GM18907 (cell line): ENCODE data around the gene DCUN1D3.
"Not testable (repeated sequence)": the region's sequence is repeated elsewhere in the genome, so short reads cannot be mapped to it uniquely, and the experiment has no call there.

ENCODE experiments used
- ATAC-seq: cut with Tn5 transposase; IDR thresholded peaks from one replicate; pipeline ENCODE4 v1.9.1; 2021; ENCODE audit warnings: mild to moderate bottlenecking, moderate library complexity; ENCODE audit not compliant: unreplicated experiment

Gene DCUN1D3

GRCh38 chr16:20866145-20866772, 33.9 kb downstream of the DCUN1D3 start:
- ATAC-seq, result peak; percentile 10

DNA sequence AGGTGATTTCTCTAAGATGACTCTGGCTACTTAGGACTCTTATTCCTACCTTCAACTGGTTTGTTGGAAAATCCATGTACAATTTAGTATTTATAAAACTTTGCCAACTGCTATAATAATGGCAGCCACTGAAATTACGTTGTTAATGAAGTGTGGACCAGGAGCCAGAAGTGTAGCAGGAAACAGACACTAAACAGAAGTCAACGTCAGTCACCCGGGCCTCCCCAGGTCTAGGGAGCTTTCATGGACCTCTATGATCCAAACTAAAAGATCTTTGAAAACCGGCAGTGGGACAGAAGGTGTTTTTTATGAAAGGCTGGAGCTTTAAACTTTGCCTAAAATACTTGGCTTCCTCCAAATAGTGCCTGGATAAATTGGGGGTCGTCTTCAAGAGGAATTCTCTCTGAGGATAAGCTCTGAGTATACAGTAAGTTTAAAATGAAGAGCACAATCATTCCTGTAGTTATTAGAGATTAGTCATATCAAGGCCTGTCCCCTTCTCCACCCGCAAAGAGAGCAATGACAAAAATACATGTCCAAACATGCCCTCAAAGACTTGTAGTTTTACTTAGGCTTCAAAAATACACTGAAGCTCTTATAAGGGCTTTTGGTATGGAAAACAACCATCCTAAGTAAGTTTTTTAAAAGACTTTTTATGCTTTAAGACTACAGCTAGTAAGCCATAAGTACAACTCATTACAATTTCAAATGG, 34.6 kb downstream of the DCUN1D3 start:
- peak; percentile 63 for ATAC-seq

GRCh38 chr16:20864376-20864775, 35.8 kb downstream of the DCUN1D3 start:
- ATAC-seq, result not testable (repeated sequence)

DNA sequence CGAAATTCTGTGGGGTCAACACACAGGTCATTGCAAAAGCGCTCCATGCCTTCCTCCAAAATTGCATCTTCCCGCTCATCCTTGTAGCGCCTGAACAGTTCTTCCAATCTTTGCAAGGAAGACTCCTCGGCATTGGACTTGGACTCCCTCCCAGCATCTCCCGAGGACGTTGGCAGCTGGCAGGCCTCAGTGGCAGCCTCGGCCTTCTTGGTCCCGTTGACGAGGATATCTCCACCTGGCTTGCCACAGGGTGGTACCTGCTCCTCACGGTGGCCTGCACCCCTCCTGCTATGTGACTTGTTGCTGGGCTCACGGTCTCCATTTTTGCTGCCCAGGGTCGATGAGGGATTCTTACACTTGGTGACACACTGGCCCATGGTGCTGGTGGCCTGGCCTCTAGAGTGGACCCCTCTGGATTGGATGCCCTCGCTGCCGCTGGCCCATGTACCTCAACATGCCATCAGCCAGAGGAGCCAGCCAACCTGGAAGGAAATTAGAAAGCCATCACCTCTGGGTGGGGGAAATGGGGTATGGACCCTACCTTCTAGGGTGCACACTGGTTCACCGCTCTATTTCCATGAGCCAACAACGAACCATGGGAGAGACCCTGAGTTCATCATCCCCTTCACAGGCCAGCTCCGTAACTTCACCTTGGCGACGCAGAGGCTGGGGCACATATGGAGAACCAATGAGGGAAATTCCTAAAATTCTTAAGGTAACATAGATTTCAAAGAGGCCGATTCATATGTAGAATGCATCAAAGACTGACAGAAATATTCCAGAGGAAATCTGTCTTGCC, 37.8 kb downstream of the DCUN1D3 start:
- ATAC-seq, result no peak

DNA sequence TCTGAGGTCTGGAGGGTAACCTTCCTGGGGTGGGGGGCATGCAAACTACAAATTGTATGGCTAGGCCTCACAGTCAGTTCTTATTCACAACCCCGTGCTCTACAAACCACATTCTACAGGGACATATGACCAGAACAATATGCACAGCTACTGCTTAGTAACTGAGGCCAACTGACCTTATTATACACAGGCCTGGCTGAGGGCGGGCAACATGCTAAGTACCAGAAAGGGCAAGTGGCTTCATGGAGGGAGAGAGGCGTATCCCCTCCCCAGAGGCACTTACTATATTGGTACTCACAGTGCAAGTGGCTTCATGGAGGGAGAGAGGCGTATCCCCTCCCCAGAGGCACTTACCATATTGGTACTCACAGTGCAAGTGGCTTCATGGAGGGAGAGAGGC, 39.2 kb downstream of the DCUN1D3 start:
- ATAC-seq, result not testable (repeated sequence)

DNA sequence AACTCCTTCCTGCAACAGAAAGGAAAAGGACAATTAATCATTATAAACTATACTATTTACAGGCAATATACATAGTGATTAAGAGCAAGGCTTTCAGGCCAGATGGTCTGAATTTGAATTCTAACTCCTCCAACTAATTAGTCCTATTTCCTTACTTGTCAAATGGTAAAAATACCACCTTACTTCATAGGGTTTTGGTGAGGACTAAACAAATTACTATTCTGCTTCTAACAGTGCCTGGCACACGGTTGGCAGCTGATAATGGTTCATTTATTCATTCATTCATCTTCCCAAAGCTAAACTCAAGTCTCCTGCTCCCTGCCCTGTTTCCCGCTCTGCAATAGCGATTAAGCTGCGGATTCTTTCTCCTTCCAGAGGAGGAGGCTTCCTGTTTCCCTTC, 39.8 kb downstream of the DCUN1D3 start:
- no peak for ATAC-seq

GRCh38 chr16:20859699-20860098, 40.5 kb downstream of the DCUN1D3 start:
- ATAC-seq, result no peak

- no peak for ATAC-seq
Observed at GRCh38 chr16:20859229-20859628, 40.9 kb downstream of the DCUN1D3 start.

DNA sequence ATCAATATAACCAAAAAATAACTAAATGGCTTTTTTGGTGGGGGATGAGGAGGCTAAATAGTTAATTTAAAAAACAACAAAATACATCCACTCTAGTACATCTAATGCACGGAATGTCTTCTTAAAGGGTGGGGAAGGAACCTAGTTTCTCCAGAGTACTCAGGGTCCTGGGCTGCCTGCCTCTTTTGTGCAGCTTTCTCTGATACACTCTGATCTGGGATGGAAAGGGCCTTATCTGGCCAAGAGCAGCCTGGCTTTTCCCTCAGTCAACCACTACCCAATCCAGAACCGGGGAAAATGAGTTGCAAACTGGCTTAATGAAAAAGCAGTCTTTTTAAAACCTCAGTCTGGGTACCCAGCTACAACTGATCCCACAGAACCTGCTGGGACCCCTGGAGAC, 42.9 kb downstream of the DCUN1D3 start:
- no peak for ATAC-seq

- ATAC-seq, result no peak
Observed at GRCh38 chr16:20854963-20855362, 45.2 kb downstream of the DCUN1D3 start.

DNA sequence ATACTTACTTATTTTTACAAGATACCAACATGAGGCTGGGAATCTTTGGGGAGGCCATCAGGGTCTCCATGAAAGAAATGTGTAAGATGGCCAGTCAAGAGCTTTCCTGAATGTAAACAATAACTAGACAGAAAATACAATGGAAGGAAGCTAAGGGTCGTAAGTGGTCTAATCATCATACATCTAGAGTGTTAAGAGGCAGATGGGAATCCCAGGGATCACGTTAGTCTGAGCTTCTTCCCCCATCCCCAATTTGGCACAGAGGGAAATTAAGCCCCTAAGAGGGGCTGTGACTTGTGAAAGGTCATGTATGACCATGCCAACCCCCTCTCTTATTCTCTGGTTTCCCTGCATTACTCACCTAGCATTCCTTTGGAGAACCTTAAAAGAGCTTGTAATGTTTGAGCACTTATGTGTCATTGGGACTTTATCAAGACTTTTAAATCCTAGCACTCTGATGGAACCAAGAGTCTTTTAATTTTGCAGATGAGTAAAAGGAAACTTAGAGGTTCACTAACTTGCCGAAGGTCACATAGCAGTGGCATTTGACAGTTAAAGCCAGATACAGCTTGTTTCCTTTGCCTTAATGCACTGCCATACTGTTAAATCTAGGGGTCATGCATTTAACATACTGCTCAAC, 46.1 kb downstream of the DCUN1D3 start:
- ATAC-seq, result no peak

DNA sequence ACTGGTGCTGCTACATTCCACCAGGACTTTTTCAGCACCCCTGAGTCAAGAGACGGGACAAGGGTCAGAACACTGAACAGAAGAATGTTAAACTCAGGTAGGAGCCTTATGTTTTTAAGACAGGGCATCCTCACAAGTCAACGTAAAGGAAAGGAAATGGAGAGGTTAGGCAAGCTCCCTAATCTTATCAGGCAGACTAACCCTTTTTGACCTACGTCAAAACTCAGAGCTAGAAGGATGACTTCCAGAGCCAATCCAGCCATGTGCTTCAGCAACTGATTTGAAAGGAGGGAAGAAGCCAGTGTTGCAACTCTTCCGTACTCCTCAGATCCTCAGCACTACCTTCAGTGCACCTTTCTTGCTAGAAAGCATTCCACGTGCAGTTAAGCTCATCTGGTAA, 47.0 kb downstream of the DCUN1D3 start:
- ATAC-seq, result no peak

DNA sequence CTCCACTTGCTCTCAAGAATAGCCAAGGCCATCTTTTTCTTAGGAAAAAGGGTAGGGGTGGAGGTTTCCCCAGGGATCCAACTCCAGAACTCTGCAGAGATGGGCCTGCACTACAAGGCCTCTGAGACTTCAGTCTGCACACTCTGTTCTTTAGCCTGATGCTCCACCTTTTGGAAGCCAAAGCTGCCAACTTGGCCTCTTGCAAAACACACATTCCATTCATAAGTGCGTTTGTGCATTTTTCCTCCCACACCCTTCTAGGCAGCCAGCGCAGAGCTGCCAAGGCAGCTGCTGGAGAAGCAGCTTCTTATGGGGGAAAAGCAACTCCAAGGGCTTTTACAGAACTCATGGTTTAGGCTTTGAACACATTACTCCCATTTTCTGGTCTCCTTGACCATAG, 48.6 kb downstream of the DCUN1D3 start:
- no peak for ATAC-seq

DNA sequence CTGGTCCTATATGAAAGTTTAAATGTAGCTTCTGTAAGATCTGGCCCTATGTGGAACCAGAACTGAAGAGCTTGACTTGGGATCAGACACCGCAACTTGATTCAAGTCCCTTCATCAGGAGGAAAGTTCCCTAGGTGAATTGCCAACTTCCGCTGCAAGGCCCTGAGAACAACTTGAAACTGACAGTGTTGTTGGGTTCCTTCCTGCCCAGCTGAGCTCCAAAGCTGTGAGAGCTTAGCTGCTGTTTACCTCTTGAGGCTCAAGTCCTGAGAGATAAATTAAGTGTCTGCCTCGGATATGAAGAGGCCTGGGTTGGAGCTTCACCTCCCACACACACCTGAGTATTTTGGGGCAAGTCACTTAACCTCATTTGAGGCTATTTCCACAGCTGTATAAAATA, 49.2 kb downstream of the DCUN1D3 start:
- no peak for ATAC-seq

GRCh38 chr16:20849589-20850390, 50.4 kb downstream of the DCUN1D3 start:
- ATAC-seq, result no peak

- ATAC-seq, result no peak
Observed at GRCh38 chr16:20847550-20847949, 52.6 kb downstream of the DCUN1D3 start.

DNA sequence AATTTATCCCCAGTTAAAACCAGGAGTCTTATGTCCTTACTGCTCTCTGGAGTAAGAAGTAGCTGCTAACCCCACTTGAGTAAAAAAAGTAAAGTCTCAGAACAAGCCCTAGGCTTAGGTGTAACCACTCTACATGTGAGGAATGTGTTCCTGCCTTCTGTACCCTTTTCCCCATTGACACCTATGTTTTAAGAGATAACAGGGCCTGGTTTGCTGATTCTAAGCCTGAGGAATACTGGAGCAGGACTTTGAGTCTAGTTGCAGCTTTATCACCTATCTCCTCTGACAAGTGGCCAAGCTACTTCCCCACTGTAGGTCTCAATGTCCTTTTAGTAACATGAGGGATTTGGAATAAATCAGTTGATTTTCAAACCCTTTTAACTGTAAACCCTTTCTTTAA, 53.6 kb downstream of the DCUN1D3 start:
- ATAC-seq, result no peak

DNA sequence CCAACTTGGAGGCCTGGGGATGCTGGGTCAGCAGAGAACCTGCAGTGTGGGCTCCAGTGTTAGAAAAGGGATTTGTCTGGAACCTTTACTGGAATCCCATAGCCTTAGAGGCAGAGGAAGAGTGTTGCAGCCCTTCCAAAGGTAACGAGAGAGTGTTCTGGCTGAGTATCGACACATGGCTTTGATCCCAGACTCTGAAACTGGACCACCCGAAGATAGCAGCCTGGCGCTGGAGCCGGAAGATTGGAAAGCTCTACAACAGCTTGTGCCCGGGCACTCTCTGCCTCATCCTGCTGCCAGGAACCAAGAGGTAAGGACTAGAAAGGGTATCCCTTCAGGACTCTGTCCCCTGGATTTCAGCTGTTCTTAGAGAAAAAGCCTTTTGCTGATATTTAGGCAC, 54.1 kb downstream of the DCUN1D3 start:
- no peak for ATAC-seq

GRCh38 chr16:20844588-20844987, 55.6 kb downstream of the DCUN1D3 start:
- no peak for ATAC-seq

DNA sequence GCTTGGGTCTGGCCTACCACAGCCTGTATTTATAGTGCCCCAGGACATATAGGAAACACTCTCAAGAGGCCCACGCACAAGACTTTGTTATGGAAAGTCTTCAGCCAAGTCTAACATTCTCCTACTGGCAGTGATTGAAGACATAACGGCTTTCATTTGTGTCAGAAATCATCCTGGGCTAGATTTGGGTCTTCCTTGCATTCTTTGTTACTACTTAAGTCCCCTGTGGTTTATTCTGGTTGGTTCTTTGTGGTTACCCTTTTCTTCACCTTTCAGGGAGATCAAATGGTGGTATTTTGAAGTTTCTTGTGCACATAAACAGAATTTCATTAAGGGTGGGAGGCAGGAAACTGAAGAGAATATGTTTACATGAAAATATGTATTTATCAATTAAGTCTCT, 56.1 kb downstream of the DCUN1D3 start:
- ATAC-seq, result no peak

- ATAC-seq, result no peak
Observed at GRCh38 chr16:20839504-20839903, 60.7 kb downstream of the DCUN1D3 start.
